Astrocyte (in vitro differentiated cells and primary cell): Measurements from ENCODE around the gene IFI16.

ENCODE experiments used
- CTCF ChIP-seq: IDR thresholded peaks from 2 replicates; pipeline ENCODE4 v1.5.1; 2011; ENCODE audit warnings: low read depth, mild to moderate bottlenecking, inconsistent platforms, low read length, moderate library complexity; ENCODE audit not compliant: insufficient read depth
- EZH2 ChIP-seq: IDR thresholded peaks from 2 replicates; pipeline ENCODE4 v1.6.1; 2012; ENCODE audit warnings: mild to moderate bottlenecking, low read length, inconsistent platforms; ENCODE audit not compliant: insufficient read depth

GRCh38 chr1:159058751-159059150 is 49.0 kb downstream of the IFI16 start:
- no peak for TF ChIP-seq CTCF
- TF ChIP-seq EZH2: no peak
